Adrenal gland (tissue), 5 donors: ENCODE data around the gene IMMP2L.

Source experiments
- POLR2A ChIP-seq, 2 donors: fragments of 450-650 bp; IDR thresholded peaks; one replicate each; pipeline ENCODE4 v1.6.1; 2017; ENCODE audit warnings: antibody characterized with exemption in 2 of 2, mild to moderate bottlenecking in 2 of 2, moderate library complexity in 1 of 2
- TF ChIP-seq, protein P1 (sequence below), 6 experiments: fragments of 450-650 bp in 4 of 6; fragments of 200-600 bp in 2 of 6; sonication (generic) in 1 of 6; IDR thresholded peaks; 1 replicate in 5 of 6; 2 replicates in 1 of 6; pipeline versions ENCODE4 v1.5.1 to v1.8.0; 2016 to 2021; ENCODE audit warnings: antibody characterized with exemption in 6 of 6, mild to moderate bottlenecking in 2 of 6, moderate library complexity in 1 of 6
- donor health status: DM: no; HTN: no; CAD: no.

GRCh38 chr7:110877016-110877415 is 685.3 kb downstream of the IMMP2L start:
- no peak for TF ChIP-seq POLR2A (IDR thresholded peaks at IDR 0.05)
- TF ChIP-seq, protein P1, sequence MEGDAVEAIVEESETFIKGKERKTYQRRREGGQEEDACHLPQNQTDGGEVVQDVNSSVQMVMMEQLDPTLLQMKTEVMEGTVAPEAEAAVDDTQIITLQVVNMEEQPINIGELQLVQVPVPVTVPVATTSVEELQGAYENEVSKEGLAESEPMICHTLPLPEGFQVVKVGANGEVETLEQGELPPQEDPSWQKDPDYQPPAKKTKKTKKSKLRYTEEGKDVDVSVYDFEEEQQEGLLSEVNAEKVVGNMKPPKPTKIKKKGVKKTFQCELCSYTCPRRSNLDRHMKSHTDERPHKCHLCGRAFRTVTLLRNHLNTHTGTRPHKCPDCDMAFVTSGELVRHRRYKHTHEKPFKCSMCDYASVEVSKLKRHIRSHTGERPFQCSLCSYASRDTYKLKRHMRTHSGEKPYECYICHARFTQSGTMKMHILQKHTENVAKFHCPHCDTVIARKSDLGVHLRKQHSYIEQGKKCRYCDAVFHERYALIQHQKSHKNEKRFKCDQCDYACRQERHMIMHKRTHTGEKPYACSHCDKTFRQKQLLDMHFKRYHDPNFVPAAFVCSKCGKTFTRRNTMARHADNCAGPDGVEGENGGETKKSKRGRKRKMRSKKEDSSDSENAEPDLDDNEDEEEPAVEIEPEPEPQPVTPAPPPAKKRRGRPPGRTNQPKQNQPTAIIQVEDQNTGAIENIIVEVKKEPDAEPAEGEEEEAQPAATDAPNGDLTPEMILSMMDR (IDR thresholded peaks at IDR 0.05) = no peak
